H1 (cell line): ENCODE results near the gene CSNK1G2. TPM values are rescaled to one million over a fixed set of nuclear protein-coding genes. Genes with fewer than 3 reads are reported as not detected.

ENCODE experiments used
- CBX8 ChIP-seq: fragments of 300-800, 300-1000 bp; sonication (generic); IDR thresholded peaks from 2 replicates; pipeline ENCODE4 v1.7.1; 2016; ENCODE audit warnings: low read depth, low read length, borderline replicate concordance
- FOSL1 ChIP-seq: IDR thresholded peaks from 2 replicates; pipeline ENCODE4 v1.6.1; 2011; ENCODE audit warnings: mild to moderate bottlenecking, low read depth, low read length, moderate library complexity; ENCODE audit not compliant: insufficient read depth
- HDAC6 ChIP-seq: IDR thresholded peaks from one replicate; pipeline ENCODE4 v1.7.1; 2012; ENCODE audit warnings: low read depth, mild to moderate bottlenecking, inconsistent platforms, low read length, moderate library complexity
- PHF8 ChIP-seq: fragments of 200-600 bp; sonication (generic); conservative IDR thresholded peaks from 2 replicates; pipeline ENCODE4 v1.7.1; 2012; ENCODE audit warnings: low read depth, mild to moderate bottlenecking, inconsistent platforms, low read length, moderate library complexity
- POLR2A ChIP-seq, 2 experiments: IDR thresholded peaks; 1 replicate in 1 of 2; 2 replicates in 1 of 2; pipeline ENCODE4 v1.6.1; 2011; ENCODE audit warnings: low read depth in 2 of 2, low read length in 2 of 2, mild to moderate bottlenecking in 2 of 2; ENCODE audit errors: control extremely low read depth in 1 of 2
- RNF2 ChIP-seq: fragments of 200-900, 300-1000 bp; sonication (generic); IDR thresholded peaks from 2 replicates; pipeline ENCODE4 v1.7.1; 2016; ENCODE audit warnings: borderline replicate concordance, low read depth, mild to moderate bottlenecking, antibody characterized with exemption, low read length; ENCODE audit not compliant: poor library complexity, severe bottlenecking; ENCODE audit errors: missing control alignments
- SP4 ChIP-seq: IDR thresholded peaks from 2 replicates; pipeline ENCODE4 v1.6.1; 2012; ENCODE audit warnings: low read length, inconsistent platforms
- polyA plus RNA-seq, 7 experiments: library from polyadenylated mRNA; depleted of rRNA in 3 of 7; stranded (reverse) in 5 of 7; unstranded in 2 of 7; fragments of >200 nt in 5 of 7; fragments of 200-250 nt in 2 of 7; gene quantifications; 1 replicate in 5 of 7; 2 replicates in 1 of 7; 4 replicates in 1 of 7; pipeline versions ENCODE4 v1.2.1 to v1.2.3, GENCODE V29; 2011 to 2013; ENCODE audit warnings: missing spikeins in 2 of 7, mixed read lengths in 2 of 7
- total RNA-seq: library from RNA; stranded (reverse); fragmentation: NEBNext Ultra II Directional; extraction: Animal tissue kit (Norgen Biotek cat#: 25700); gene quantifications from 2 replicates; pipeline ENCODE4 v1.2.1, GENCODE V29; 2021

The CSNK1G2 gene
- total and polyA plus RNA-seq, 2 of the 8 experiments (the other 6 are each of a cell fraction or from before 2014, with no cell fraction given), result 99.5 to 130 TPM

DNA sequence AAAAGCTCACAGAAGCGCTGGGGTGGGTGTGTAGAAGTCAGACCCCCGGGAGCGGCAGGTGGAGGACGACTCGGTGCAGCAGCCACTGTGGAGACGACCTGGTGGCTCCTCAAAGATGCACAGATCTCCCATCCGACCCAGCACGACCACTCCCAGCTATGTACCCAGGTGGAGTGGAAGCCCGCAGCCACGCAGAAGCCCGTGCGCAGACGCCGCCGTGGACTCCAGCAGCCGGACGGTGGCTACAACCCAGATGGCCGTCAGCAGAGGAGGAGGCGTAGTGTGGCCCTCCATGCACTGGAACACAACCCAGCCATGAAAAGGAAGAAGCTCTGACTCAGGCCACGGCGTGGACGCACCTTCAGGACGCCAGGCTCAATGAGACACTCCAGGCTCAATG is 21.7 kb downstream of the CSNK1G2 start (continued):
- TF ChIP-seq HDAC6 (no peak), POLR2A (IDR thresholded peaks at IDR 0.05; ENCODE audit: control extremely low read depth in 1 of 2, low read depth in 2 of 2, low read length in 2 of 2) (no peak), SP4 (no peak), CBX8 (no peak), FOSL1 (no peak), PHF8 (no peak), RNF2 (no peak)
